Activated B cell treated with CpG ODN at 0.5 μM for 24 hours (primary cell): ENCODE measurements around the gene SLC6A6. TPM values are rescaled to one million over a fixed set of nuclear protein-coding genes. Genes with fewer than 3 reads are reported as not detected.

Experiments
- ATAC-seq: fragments of 200-7000 bp; cut with Tn5 transposase; one replicate; pipeline ENCODE4 v1.10.0; 2021; ENCODE audit warnings: low read depth, mild to moderate bottlenecking, moderate library complexity
- CTCF ChIA-PET: fragments of 350-600 bp; sonication (Branson Sonifier 250); formaldehyde crosslinking; loops from one replicate; lab custom pipeline; 2021; ENCODE audit warnings: antibody characterized with exemption; lab: Charles Lee
- POLR2A ChIA-PET: fragments of 350-600 bp; sonication (Branson Sonifier 250); formaldehyde crosslinking; loops from one replicate; lab custom pipeline; 2021; ENCODE audit warnings: antibody characterized with exemption; lab: Charles Lee
- DNase-seq: peaks from one replicate; pipeline ENCODE4 v3.0.0; 2022
- H3K27ac Mint-ChIP-seq: one replicate; pipeline ENCODE4 v1.8.0; 2020; ENCODE audit warnings: mixed read lengths
- H3K27me3 Mint-ChIP-seq: one replicate; pipeline ENCODE4 v1.8.0; 2021; ENCODE audit warnings: mixed read lengths
- H3K36me3 Mint-ChIP-seq: one replicate; pipeline ENCODE4 v1.8.0; 2021; ENCODE audit warnings: low read depth, mixed read lengths
- H3K4me1 Mint-ChIP-seq: one replicate; pipeline ENCODE4 v1.8.0; 2021; ENCODE audit warnings: mixed read lengths
- H3K4me3 Mint-ChIP-seq: one replicate; pipeline ENCODE4 v1.8.0; 2020; ENCODE audit warnings: mild to moderate bottlenecking, mixed read lengths
- H3K9me3 Mint-ChIP-seq: one replicate; pipeline ENCODE4 v1.8.0; 2020; ENCODE audit warnings: mixed read lengths
- CTCF ChIP-seq: fragments of 200-600 bp; IDR thresholded peaks from one replicate; pipeline ENCODE4 v1.8.0; 2022; ENCODE audit warnings: antibody characterized with exemption, mild to moderate bottlenecking
- intact Hi-C: fragments of 100-400 bp; cut with micrococcal nuclease; formaldehyde crosslinking; loops from one replicate; pipeline ENCODE4 v1.15.1; 2024
- total RNA-seq: library from RNA; stranded (reverse); gene quantifications from 2 replicates; pipeline ENCODE4 v1.2.3, GENCODE V29; 2022

Gene SLC6A6
- total RNA-seq, 1 donor from 2014 or later, result 67.3 TPM

GRCh38 chr3:14360123-14360881 lies 42.1 kb upstream of the SLC6A6 start:
- no peak for DNase-seq
- POLR2A ChIA-PET, result no interaction called here
- intact Hi-C loops, result no loop called here
- Mint-ChIP-seq H3K4me3 (no peak overlapping the region), H3K27ac (no peak overlapping the region), H3K27me3 (peaks cover 12% of the 10 kb centered on the region), H3K36me3 (no peaks in the 10 kb centered on the region), H3K4me1 (no peaks in the 10 kb centered on the region), H3K9me3 (no peaks in the 10 kb centered on the region)
- TF ChIP-seq CTCF, result no peak
- CTCF ChIA-PET, result no interaction called here
- ATAC-seq, result no peak

GRCh38 chr3:14361068-14361677 lies 41.2 kb upstream of the SLC6A6 start:
- CTCF ChIA-PET, result no interaction called here
- Mint-ChIP-seq H3K27ac (no peak overlapping the region), H3K4me1 (no peaks in the 10 kb centered on the region), H3K4me3 (no peak overlapping the region), H3K9me3 (no peaks in the 10 kb centered on the region), H3K27me3 (peaks cover 12% of the 10 kb centered on the region), H3K36me3 (no peaks in the 10 kb centered on the region)
- no peak for TF ChIP-seq CTCF
- intact Hi-C loops, result no loop called here
- no peak for ATAC-seq
- POLR2A ChIA-PET, result no interaction called here
- DNase-seq, result no peak

DNA sequence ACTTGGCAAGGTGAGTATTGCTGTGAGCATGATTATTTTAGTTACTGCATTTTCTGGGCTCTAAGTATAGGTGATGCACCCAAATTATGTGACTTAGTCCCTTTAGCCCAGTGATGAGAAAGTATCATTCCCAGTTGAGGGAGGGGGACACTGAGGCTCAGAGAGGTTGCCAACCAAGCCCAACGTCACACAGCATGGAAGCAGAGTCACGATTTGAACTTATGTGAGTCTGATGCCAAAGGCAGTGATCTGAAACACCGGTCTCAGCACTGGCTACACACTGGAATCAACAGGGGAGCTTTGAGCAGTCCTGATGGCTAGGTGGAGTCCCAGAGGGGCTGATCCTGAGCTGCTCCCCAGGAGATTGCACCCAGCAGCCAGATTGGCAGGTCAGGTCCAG lies 39.5 kb upstream of the SLC6A6 start:
- DNase-seq, result no peak
- Mint-ChIP-seq H3K9me3 (no peaks in the 10 kb centered on the region), H3K4me1 (no peaks in the 10 kb centered on the region), H3K27me3 (peaks cover 12% of the 10 kb centered on the region), H3K4me3 (no peak overlapping the region), H3K27ac (no peak overlapping the region), H3K36me3 (no peaks in the 10 kb centered on the region)
- intact Hi-C loops, result no loop called here
- CTCF ChIA-PET, result no interaction called here
- POLR2A ChIA-PET, result no interaction called here
- no peak for TF ChIP-seq CTCF
- no peak for ATAC-seq

DNA sequence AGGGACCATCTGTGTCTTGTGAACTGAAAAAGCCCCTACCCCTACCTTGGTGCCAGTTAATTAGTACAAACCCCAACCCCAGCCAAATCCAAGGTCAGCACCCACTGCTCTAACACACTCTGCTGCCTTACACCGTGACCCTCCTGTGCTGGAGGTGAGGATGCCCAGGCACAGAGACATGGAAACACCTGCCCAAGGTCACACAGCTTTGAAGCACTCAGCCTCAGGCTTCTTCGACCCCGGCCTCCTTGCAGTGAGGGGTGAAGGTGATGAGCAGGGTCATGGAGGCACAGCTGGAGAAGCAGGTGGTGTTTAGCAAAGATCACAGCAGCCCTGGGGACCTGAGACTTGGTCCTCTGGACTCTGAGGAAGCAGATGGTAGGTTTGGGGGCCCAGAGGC lies 39.0 kb upstream of the SLC6A6 start:
- DNase-seq (no peak), ATAC-seq (no peak)
- Mint-ChIP-seq H3K36me3 (no peaks in the 10 kb centered on the region), H3K4me3 (no peak overlapping the region), H3K27me3 (peaks cover 12% of the 10 kb centered on the region), H3K27ac (no peak overlapping the region), H3K4me1 (no peaks in the 10 kb centered on the region), H3K9me3 (no peaks in the 10 kb centered on the region)
- POLR2A ChIA-PET, result no interaction called here
- TF ChIP-seq CTCF, result no peak
- CTCF ChIA-PET, result no interaction called here
- intact Hi-C loops, result no loop called here

DNA sequence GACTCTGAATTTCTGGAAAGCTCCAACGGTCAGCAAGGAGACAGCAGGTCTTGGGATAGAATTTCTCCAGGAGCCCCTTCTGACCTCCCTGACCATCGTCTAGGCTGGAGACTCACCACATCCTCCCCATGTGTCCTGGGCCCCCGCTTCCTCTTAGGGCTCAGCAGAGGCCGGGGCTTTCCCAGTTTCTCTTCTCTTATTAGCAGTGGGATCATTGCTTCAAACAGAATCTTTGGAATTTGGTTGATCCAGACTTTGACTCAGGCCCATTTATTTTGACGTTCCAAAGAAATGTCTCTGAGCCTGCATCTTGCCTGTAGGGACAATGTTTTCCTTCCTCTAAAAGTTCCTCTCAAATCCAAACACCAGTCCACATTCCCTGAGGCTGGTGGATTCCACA lies 38.4 kb upstream of the SLC6A6 start:
- no peak for TF ChIP-seq CTCF
- intact Hi-C loops, result no loop called here
- no peaks in the 10 kb centered on the region for H3K9me3 Mint-ChIP-seq
- DNase-seq (no peak), ATAC-seq (no peak)
- no peaks in the 10 kb centered on the region for H3K36me3 Mint-ChIP-seq
- no peak overlapping the region for H3K4me3 Mint-ChIP-seq
- no peak overlapping the region for H3K27ac Mint-ChIP-seq
- CTCF ChIA-PET, result no interaction called here
- POLR2A ChIA-PET, result no interaction called here
- peaks cover 12% of the 10 kb centered on the region for H3K27me3 Mint-ChIP-seq
- no peaks in the 10 kb centered on the region for H3K4me1 Mint-ChIP-seq
